Kidney tubule cell (primary cell): ENCODE measurements around the gene UBR2.
"Not testable (repeated sequence)": the region's sequence is repeated elsewhere in the genome, so short reads cannot be mapped to it uniquely, and the experiment has no call there.

Experiments
- DNase-seq: peaks from one replicate; pipeline ENCODE4 v3.0.0-alpha.2; 2018; ENCODE audit warnings: low spot score

The UBR2 gene

DNA sequence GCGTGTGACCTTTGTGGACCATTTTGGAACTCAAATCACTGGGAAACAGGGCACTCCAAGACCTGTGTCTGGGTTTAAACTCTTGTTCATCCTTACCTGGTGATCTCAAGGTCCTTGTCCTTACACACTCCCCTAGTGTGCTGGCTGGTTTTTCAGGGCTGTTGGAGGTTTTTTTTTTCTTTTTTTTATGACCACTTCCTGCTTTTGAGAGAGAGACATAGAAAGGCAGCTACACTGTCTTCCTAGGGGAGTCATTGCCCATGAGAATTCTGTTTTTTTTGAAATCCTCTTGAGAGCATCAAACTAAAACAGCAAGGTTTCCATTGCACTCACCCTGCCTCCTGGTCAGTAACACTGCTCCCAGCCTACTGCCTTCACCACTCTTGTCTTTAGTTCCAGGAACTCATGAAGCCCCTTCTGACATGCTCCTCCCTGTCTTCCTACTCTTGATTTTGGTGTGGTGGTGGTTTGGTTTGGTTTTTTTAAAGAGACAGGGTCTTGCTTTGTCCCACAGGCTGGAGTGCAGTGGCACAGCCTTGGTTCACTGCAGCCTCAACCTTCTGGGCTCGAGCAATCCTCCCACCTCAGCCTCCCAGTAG lies 130.0 kb downstream of the UBR2 start:
- peak; percentile 39 for DNase-seq

DNA sequence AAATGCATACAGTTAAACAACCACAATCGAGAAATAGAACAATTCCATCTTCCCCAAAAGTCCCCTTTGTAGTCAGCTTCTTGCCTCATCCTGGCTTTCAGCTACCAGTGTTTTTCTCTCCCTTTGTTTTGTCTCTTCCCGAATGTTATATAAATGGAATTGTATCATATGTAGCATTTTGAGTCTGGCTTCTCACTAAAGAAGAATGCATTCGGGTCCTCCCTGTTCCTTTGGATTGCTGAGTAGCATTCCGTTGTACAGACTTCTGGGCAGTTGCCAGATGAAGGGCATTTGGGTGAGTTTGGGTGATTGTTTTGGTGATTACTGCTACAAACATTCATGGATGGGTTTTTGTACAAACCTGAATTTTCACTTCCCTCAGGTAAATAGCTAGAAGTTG lies 130.8 kb downstream of the UBR2 start:
- DNase-seq, result peak; percentile 42

DNA sequence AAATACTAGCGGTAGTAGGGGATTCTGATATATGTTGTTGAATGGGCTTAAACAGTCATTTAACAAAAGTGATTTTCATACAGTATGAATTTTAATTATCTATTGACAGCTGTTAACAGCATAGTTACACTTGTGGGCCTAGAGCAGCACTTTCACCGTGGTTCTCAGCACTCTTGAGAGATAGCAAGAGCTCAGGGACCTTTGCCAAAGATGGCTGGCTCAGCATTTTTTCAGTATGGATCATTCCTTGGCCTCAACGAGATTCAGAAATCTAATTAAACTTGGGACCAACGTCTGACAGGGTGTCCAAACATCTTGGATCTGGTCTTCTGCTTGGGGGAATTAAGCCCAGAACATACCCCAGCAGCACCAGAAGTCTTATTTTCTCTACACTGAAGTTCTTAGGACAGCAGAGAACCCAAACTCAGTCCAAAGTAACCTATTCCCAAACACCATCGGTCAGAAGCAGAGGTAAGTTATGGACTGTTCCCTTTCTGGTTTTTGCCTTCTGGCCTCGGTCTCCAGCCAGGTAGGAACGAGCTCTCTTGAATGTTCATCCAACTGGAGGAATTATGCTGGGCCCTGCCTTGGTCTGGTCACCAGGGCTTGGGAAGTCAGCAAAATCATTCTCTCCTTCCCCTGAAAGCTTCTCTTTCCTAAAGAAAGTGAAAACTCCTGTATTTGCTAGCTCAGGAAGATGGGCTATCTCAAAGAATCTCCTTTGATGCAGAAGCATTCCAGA lies 132.9 kb downstream of the UBR2 start:
- DNase-seq, result no peak

DNA sequence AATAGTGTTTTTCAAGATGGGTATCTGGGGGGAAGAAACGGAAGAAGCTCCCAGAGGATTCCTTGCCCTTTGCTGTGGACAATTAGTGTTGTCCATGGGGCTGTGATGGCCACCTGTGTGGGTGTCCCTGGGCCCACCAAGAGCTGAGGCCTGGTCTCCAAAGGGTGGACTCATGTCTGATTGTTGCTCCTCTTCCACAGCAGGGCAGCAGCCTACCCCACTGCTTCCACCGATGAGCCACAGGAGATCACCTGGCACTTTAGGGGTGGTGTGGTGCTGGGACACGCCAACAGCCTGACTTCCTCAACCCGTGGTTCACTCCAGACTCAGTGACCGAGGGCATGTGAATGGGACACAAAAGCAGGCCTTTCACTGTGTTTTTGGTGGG lies 133.4 kb downstream of the UBR2 start:
- no peak for DNase-seq

GRCh38 chr6:42698217-42698616 lies 134.4 kb downstream of the UBR2 start:
- no peak for DNase-seq

GRCh38 chr6:42702200-42702599 lies 138.4 kb downstream of the UBR2 start:
- peak; percentile 96 for DNase-seq

DNA sequence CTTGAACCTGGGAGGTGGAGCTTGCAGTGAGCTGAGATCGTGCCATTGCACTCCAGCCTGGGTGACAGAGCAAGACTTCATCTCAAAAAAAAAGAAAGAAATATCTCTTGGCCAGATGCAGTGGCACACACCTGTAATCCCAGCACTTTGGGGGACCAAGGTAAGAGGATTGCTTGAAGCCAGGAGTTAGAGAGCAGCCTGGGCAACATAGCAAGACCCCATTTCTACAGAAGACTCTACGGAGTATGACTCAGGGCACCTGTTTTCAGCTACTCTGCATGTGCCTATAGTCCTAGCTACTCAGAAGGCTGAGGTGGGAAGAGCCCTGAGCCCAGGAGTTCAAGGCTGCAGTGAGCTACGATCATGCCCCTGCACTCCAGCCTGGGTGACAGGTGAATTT lies 139.0 kb downstream of the UBR2 start:
- DNase-seq, result not testable (repeated sequence)

- no peak for DNase-seq
Measured at GRCh38 chr6:42704251-42704936, 140.6 kb downstream of the UBR2 start.

DNA sequence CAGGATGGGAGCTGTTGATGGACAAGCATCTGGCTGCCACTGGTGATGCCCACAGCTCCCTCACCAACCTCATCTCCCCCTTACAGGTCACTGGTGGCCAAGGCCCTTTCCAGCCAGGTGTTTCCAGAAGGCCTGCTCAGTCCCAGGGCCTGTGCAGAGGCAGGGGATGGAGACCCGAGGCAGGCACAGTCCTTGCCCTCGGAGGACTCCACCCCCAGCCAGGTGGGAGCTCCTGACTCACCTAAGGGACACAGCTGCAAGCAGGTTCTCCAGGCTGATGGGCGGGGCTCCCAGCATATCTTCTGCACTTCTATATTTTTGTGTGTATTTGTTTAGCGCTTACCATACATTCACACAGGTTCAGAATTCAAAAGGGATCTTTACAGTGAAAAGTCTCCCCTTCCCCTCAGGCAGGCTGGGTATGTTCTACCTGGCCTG lies 141.1 kb downstream of the UBR2 start:
- DNase-seq, result no peak

- DNase-seq, result no peak
Measured at GRCh38 chr6:42707595-42707994, 143.8 kb downstream of the UBR2 start.

- no peak for DNase-seq
Measured at GRCh38 chr6:42708096-42708495, 144.3 kb downstream of the UBR2 start.

- no peak for DNase-seq
Measured at GRCh38 chr6:42709871-42710270, 146.0 kb downstream of the UBR2 start.

GRCh38 chr6:42710316-42710715 lies 146.5 kb downstream of the UBR2 start:
- no peak for DNase-seq

DNA sequence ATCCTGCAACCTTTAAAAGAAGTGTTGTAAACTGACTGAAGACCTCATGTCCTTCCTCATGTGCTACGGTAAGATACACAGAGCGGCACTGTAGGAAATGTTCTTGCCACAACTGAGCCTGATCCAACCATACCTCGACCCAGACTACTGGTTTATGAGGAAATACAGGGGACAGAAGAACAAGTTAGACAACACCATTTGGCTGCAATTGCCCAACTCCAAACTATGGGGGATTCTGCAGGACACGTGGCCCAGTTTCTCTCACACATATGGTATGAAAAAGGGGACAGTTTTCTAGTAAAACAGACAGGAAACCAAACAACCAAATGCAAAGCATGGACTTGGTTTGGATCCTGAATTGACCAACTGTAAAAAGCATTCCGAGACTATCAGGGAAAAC lies 148.1 kb downstream of the UBR2 start:
- no peak for DNase-seq

DNA sequence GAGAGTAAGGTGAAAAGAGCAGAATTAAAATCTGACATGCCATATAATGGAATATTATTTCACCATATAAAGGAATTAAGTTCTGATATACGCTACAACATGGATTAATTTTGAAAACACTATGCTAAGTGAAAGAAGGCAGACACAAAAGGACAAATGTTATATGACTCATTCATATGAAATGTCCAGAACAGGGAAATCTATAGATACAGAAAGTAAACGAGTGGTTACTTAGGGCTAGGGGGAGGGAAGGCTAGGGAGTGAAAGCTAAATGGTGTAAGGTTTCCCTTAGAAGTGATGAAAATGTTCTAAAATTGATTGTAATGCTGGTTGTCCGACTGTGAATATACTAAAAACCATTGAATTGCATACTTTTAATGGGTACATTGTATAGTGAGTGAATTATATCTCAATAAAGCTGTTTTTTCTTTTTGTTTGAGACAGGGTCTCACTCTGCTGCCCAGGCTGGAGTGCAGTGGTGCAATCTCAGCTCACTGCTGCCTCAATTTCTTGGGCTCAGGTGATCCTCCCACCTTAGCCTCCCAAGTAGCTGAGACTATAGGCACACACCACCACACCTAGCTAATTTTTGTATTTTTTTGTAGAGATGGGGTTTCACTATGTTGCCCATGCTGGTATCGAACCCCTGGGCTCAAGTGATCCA lies 150.4 kb downstream of the UBR2 start:
- DNase-seq, result peak; percentile 21

DNA sequence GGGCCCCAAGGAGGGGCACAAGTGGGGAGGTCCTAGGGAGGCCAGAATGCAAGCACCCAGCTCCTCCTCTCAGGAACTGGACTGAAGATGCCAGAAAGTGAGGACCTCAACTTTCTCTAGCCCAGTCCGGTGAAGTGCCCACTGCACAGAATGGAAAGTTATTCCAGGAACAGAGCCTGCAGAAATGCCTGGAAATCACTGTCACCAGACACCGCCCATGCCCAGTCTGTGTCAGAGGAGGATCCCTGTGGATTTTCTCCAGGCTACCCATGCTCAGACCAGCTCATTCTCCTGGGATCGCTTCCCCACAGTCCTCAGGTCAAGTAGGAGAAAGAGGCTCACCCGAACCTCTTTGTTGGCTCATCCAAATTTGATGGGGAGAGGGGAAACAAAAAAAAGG lies 152.0 kb downstream of the UBR2 start:
- no peak for DNase-seq

GRCh38 chr6:42720739-42721138 lies 156.9 kb downstream of the UBR2 start:
- peak; percentile 62 for DNase-seq

DNA sequence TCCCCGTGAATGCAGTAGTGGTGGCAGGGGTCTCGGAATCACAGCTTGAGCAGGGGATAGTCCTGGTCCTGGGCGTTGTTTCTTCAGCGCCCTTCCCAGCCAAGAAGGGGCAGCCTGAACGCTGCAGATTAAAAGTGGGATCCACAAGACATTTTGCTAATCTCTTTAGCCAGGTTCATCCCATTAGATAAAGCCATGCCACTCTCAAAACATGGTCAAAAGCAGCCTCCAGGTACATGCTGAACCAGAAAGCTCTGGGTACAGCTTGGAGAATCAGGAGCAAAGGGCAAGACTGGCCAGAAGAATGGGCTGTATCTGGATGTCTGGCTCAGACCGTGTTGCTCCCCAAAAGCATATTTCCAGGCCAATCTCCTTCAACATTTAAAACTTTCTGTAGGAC lies 158.7 kb downstream of the UBR2 start, which contains the start of gene PRPH2:
TSS of gene PRPH2 (minus strand) at position 101 of the 400 bp plus-strand sequence. CDS start 263 bp downstream, outside the sequence.
- no peak for DNase-seq

DNA sequence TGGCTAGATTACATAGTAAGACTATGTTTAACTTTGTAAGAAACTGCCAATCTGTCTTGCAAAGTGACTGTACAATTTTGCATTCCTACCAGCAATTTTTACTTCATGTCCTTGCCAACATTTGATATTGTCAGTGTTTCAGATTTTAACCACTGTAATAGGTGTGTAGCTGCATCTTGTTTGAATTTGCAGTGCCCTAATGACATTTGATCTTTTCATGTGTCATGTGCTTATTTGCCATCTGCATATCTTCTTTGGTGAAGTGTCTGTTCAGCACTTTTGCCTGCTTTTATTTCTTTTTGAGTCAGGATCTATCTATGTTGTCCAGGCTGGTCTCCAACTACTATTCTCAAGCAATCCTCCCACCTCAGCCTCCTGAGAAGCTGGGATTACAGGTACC lies 161.0 kb downstream of the UBR2 start:
- DNase-seq, result no peak

GRCh38 chr6:42726026-42726425 lies 162.2 kb downstream of the UBR2 start:
- no peak for DNase-seq

DNA sequence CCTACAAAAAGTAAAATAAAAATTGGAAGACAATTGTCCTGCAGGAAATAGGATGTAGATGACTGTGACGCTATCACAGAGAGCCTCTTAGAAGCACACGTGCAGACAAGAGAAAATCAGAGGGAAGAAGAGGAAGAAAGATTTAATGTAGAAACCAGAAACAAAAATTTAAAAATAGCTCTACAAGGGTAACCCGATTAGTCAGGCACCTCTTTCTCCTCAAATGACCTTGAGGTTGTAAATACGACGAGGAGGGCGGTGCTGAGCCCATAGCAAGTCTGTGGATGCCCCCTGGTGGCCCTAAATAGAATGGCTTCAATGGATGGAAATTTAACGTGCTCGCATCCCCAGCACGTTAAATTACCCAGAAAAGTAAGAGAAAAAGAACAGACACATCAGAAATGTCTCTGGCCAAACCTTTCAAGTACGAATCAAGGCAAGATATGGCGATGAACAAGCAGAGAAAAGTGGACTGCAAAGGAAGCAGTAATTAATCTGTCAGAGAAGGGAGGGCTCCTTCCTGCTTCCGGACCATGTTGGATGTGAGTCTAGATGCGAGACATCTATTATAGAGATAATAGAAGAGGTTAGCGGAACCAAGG lies 162.8 kb downstream of the UBR2 start:
- DNase-seq, result peak; percentile 87

- DNase-seq, result no peak
Measured at GRCh38 chr6:42727087-42727611, 163.3 kb downstream of the UBR2 start.
